Hepatocyte (in vitro differentiated cells): Measurements from ENCODE around the gene RBM33. TPM values are rescaled to one million over a fixed set of nuclear protein-coding genes. Genes with fewer than 3 reads are reported as not detected.

ENCODE experiments used
- DNase-seq: peaks from one replicate; pipeline ENCODE4 v3.0.0-alpha.2; 2016; ENCODE audit warnings: low spot score
- H2AFZ ChIP-seq: fragments of 200-600 bp; sonication (generic); 2 replicates; pipeline ENCODE4 v1.6.0; 2016; ENCODE audit warnings: antibody characterized with exemption, mild to moderate bottlenecking
- H3K27ac ChIP-seq: fragments of 200-600 bp; sonication (generic); 2 replicates; pipeline ENCODE4 v1.5.1; 2016; ENCODE audit warnings: mild to moderate bottlenecking
- H3K27me3 ChIP-seq: fragments of 200-600 bp; sonication (generic); 2 replicates; pipeline ENCODE4 v1.6.1; 2016
- H3K36me3 ChIP-seq: fragments of 200-600 bp; sonication (generic); replicated peaks from 2 replicates; pipeline ENCODE4 v1.5.1; 2016; ENCODE audit warnings: low read depth; ENCODE audit not compliant: insufficient read depth
- H3K4me1 ChIP-seq: fragments of 200-600 bp; sonication (generic); 2 replicates; pipeline ENCODE4 v1.5.1; 2016; ENCODE audit warnings: mild to moderate bottlenecking, moderate library complexity; ENCODE audit not compliant: insufficient read depth
- H3K4me2 ChIP-seq: fragments of 200-600 bp; sonication (generic); 2 replicates; pipeline ENCODE4 v1.6.0; 2016
- H3K4me3 ChIP-seq: fragments of 200-600 bp; sonication (generic); 2 replicates; pipeline ENCODE4 v1.5.1; 2016; ENCODE audit warnings: mild to moderate bottlenecking
- H3K79me2 ChIP-seq: fragments of 200-600 bp; sonication (generic); 2 replicates; pipeline ENCODE4 v1.6.0; 2017; ENCODE audit warnings: mild to moderate bottlenecking
- H3K9me2 ChIP-seq: fragments of 200-600 bp; sonication (generic); replicated peaks from 2 replicates; pipeline ENCODE4 v1.6.0; 2017; ENCODE audit warnings: mild to moderate bottlenecking; ENCODE audit not compliant: insufficient read depth
- H3K9me3 ChIP-seq: fragments of 200-600 bp; sonication (generic); 2 replicates; pipeline ENCODE4 v1.5.1; 2016; ENCODE audit warnings: low read depth, mild to moderate bottlenecking
- H4K20me1 ChIP-seq: fragments of 200-600 bp; sonication (generic); 2 replicates; pipeline ENCODE4 v1.6.0; 2016; ENCODE audit warnings: mild to moderate bottlenecking; ENCODE audit not compliant: insufficient read depth, poor library complexity, severe bottlenecking
- CTCF ChIP-seq: fragments of 200-600 bp; sonication (generic); IDR thresholded peaks from 2 replicates; pipeline ENCODE4 v1.5.1; 2016; ENCODE audit warnings: antibody characterized with exemption, mild to moderate bottlenecking; ENCODE audit not compliant: poor library complexity
- EZH2 ChIP-seq: fragments of 200-600 bp; sonication (generic); IDR thresholded peaks from 2 replicates; pipeline ENCODE4 v1.6.1; 2016; ENCODE audit warnings: antibody characterized with exemption, mild to moderate bottlenecking, borderline replicate concordance
- EZH2phosphoT487 ChIP-seq: fragments of 200-600 bp; sonication (generic); IDR thresholded peaks from one replicate; pipeline ENCODE4 v1.6.1; 2018; ENCODE audit warnings: antibody characterized with exemption, mild to moderate bottlenecking, low read depth, moderate library complexity; ENCODE audit not compliant: unreplicated experiment, severe bottlenecking
- WGBS: methylation state at CpG from one replicate; pipeline ENCODE4 v1.1.6; 2016; ENCODE audit warnings: low lambda C conversion rate; ENCODE audit errors: missing lambda C conversion rate; 5-methylcytosine and 5-hydroxymethylcytosine counted together
- polyA plus RNA-seq: library from polyadenylated mRNA; unstranded; fragments of >200 nt; fragmentation: Nextera tagmentation; extraction: Ambion mirVana; gene quantifications from 2 replicates; pipeline ENCODE4 v1.2.1, GENCODE V29; 2016
- total RNA-seq: library from RNA; depleted of rRNA; stranded (reverse); fragments of >200 nt; gene quantifications from 2 replicates; pipeline ENCODE4 v1.2.3, GENCODE V29; 2014

Gene RBM33
- total and polyA plus RNA-seq, 2 experiments from 2014 or later = 24.8 to 40.8 TPM

- Histone ChIP-seq H3K9me2 (no peaks in the 10 kb centered on the region), H3K9me3 (no peaks in the 10 kb centered on the region), H4K20me1 (peaks cover 23% of the 10 kb centered on the region), H3K4me2 (no peak overlapping the region), H3K36me3 (no peaks in the 10 kb centered on the region), H3K27ac (no peak overlapping the region), H3K27me3 (no peaks in the 10 kb centered on the region), H2AFZ (no peak overlapping the region), H3K4me1 (no peaks in the 10 kb centered on the region), H3K79me2 (peaks cover 88% of the 10 kb centered on the region), H3K4me3 (no peak overlapping the region)
- no peak for DNase-seq
- WGBS = 93% methylated on average over 6 of the region's 6 CpGs
- TF ChIP-seq EZH2phosphoT487 (no peak), EZH2 (no peak), CTCF (no peak)
Measured at GRCh38 chr7:155721056-155721455, 76.6 kb downstream of the RBM33 start.

- TF ChIP-seq EZH2phosphoT487 (no peak), EZH2 (no peak), CTCF (no peak)
- no peak for DNase-seq
- no peak overlapping the region for H3K27ac ChIP-seq
- H3K9me3 ChIP-seq = no peaks in the 10 kb centered on the region
- H3K79me2 ChIP-seq = peaks cover 89% of the 10 kb centered on the region
- no peak overlapping the region for H3K4me2 ChIP-seq
- H3K27me3 ChIP-seq = no peaks in the 10 kb centered on the region
- H3K4me1 ChIP-seq = no peaks in the 10 kb centered on the region
- H3K36me3 ChIP-seq = no peaks in the 10 kb centered on the region
- no peaks in the 10 kb centered on the region for H3K9me2 ChIP-seq
- no peak overlapping the region for H2AFZ ChIP-seq
- 84% methylated on average over 2 of the region's 2 CpGs for WGBS
- no peak overlapping the region for H3K4me3 ChIP-seq
- peaks cover 23% of the 10 kb centered on the region for H4K20me1 ChIP-seq
Measured at GRCh38 chr7:155722118-155722517, 77.7 kb downstream of the RBM33 start.

- Histone ChIP-seq H3K9me2 (no peaks in the 10 kb centered on the region), H2AFZ (no peak overlapping the region), H3K27ac (no peak overlapping the region), H3K4me3 (no peak overlapping the region), H3K4me2 (no peak overlapping the region), H3K79me2 (peaks cover 89% of the 10 kb centered on the region), H3K27me3 (no peaks in the 10 kb centered on the region), H3K4me1 (peaks cover under 1% of the 10 kb centered on the region), H3K36me3 (no peaks in the 10 kb centered on the region), H3K9me3 (no peaks in the 10 kb centered on the region), H4K20me1 (peaks cover 17% of the 10 kb centered on the region)
- no peak for TF ChIP-seq EZH2phosphoT487
- no peak for TF ChIP-seq EZH2
- TF ChIP-seq CTCF = no peak
- 84% methylated on average over 4 of the region's 4 CpGs for WGBS
- no peak for DNase-seq
Measured at GRCh38 chr7:155722936-155723335, 78.5 kb downstream of the RBM33 start.
